OCI-LY1 (cell line): ENCODE data around the gene USP10.
A peak's percentile ranks its signal among the peaks of the same experiment; 100 is the strongest.

Experiments used
- H2AFZ ChIP-seq: fragments of 200-600 bp; sonication (generic), shearing (Covaris generic); 2 replicates; pipeline ENCODE4 v1.6.0; 2014; ENCODE audit warnings: antibody characterized with exemption, mild to moderate bottlenecking, low read length
- H3F3A ChIP-seq: fragments of 200-600 bp; sonication (generic), shearing (Covaris generic); 2 replicates; pipeline ENCODE4 v1.6.0; 2014; ENCODE audit warnings: mild to moderate bottlenecking, antibody characterized with exemption, low read length, moderate library complexity; ENCODE audit not compliant: insufficient read depth
- H3K27ac ChIP-seq: fragments of 200-600 bp; sonication (generic); 2 replicates; pipeline ENCODE4 v1.5.1; 2014; ENCODE audit warnings: low read length, mixed run types, mild to moderate bottlenecking, low read depth; ENCODE audit not compliant: poor library complexity, severe bottlenecking
- H3K27me3 ChIP-seq: fragments of 200-600 bp; sonication (generic); 2 replicates; pipeline ENCODE4 v1.6.0; 2014; ENCODE audit warnings: antibody characterized with exemption, mild to moderate bottlenecking, low read length, moderate library complexity; ENCODE audit not compliant: insufficient read depth
- H3K36me3 ChIP-seq: fragments of 200-600 bp; sonication (generic); 2 replicates; pipeline ENCODE4 v1.6.1; 2014; ENCODE audit warnings: mild to moderate bottlenecking, antibody characterized with exemption, low read length, moderate library complexity, mixed read lengths; ENCODE audit not compliant: insufficient read depth
- H3K4me1 ChIP-seq: fragments of 200-600 bp; sonication (generic); 2 replicates; pipeline ENCODE4 v1.5.1; 2014; ENCODE audit warnings: mild to moderate bottlenecking, low read length, moderate library complexity; ENCODE audit not compliant: insufficient read depth, severe bottlenecking
- H3K4me2 ChIP-seq: fragments of 200-600 bp; sonication (generic), shearing (Covaris generic); 2 replicates; pipeline ENCODE4 v1.6.1; 2014; ENCODE audit warnings: low read length
- H3K4me3 ChIP-seq: fragments of 200-600 bp; sonication (generic); 2 replicates; pipeline ENCODE4 v1.5.1; 2014; ENCODE audit warnings: low read length, low read depth, mild to moderate bottlenecking, mixed read lengths; ENCODE audit not compliant: poor library complexity, severe bottlenecking
- H3K79me2 ChIP-seq: fragments of 200-600 bp; shearing (Covaris generic); 2 replicates; pipeline ENCODE4 v1.6.1; 2016; ENCODE audit warnings: mixed run types, low read length, mixed read lengths; ENCODE audit not compliant: insufficient read depth
- H3K9ac ChIP-seq: fragments of 200-600 bp; sonication (generic), shearing (Covaris generic); 2 replicates; pipeline ENCODE4 v1.6.1; 2014; ENCODE audit warnings: mild to moderate bottlenecking, low read length, mixed read lengths
- H3K9me2 ChIP-seq: fragments of 200-600 bp; sonication (generic), shearing (Covaris generic); 2 replicates; pipeline ENCODE4 v1.6.1; 2014; ENCODE audit warnings: low read depth, mild to moderate bottlenecking, low read length, mixed read lengths
- H3K9me3 ChIP-seq: fragments of 200-600 bp; shearing (Covaris generic); 2 replicates; pipeline ENCODE4 v1.6.1; 2014; ENCODE audit warnings: low read length, mixed read lengths
- H4K20me1 ChIP-seq: fragments of 200-600 bp; sonication (generic), shearing (Covaris generic); 2 replicates; pipeline ENCODE4 v1.6.0; 2016; ENCODE audit warnings: mild to moderate bottlenecking, low read length; ENCODE audit not compliant: insufficient read depth
- CTCF ChIP-seq: fragments of 200-600 bp; sonication (generic), shearing (Covaris generic); IDR thresholded peaks from 2 replicates; pipeline ENCODE4 v1.5.1; 2017; ENCODE audit warnings: mild to moderate bottlenecking, antibody characterized with exemption, low read length, moderate library complexity, mixed read lengths
- EZH2 ChIP-seq: fragments of 200-600 bp; sonication (generic), shearing (Covaris generic); IDR thresholded peaks from 2 replicates; pipeline ENCODE4 v1.8.0; 2017; ENCODE audit warnings: borderline replicate concordance, mixed run types, mild to moderate bottlenecking, antibody characterized with exemption, low read length, moderate library complexity, mixed read lengths

Gene USP10

GRCh38 chr16:84735849-84736586 lies 36.2 kb downstream of the USP10 start:
- H3K36me3 ChIP-seq: peaks cover 72% of the 10 kb centered on the region

GRCh38 chr16:84737192-84738011 lies 37.6 kb downstream of the USP10 start:
- Histone ChIP-seq H2AFZ (no peak overlapping the region), H3K27ac (peak overlapping the region; percentile 75), H3K9ac (no peak overlapping the region), H3K9me3 (no peaks in the 10 kb centered on the region), H4K20me1 (no peaks in the 10 kb centered on the region), H3K4me1 (peaks cover 32% of the 10 kb centered on the region), H3K4me3 (no peak overlapping the region), H3F3A (0 out of 2 replicates have a peak, but pooled peaks cover 8% of the 10 kb centered on the region), H3K36me3 (peaks cover 78% of the 10 kb centered on the region), H3K27me3 (no peaks in the 10 kb centered on the region), H3K9me2 (no peaks in the 10 kb centered on the region), H3K4me2 (peak overlapping the region; percentile 18; the same call in 1 of the 2 replicates), H3K79me2 (peaks cover 53% of the 10 kb centered on the region)
- TF ChIP-seq EZH2: no peak
- no peak for TF ChIP-seq CTCF

More at GRCh38 chr16:84735849-84736586, 36.2 kb downstream of the USP10 start:
- no peak for TF ChIP-seq EZH2
- TF ChIP-seq CTCF: no peak
- no peaks in the 10 kb centered on the region for H3K9me2 ChIP-seq
- H3F3A ChIP-seq: 0 out of 2 replicates have a peak, but pooled peaks cover 8% of the 10 kb centered on the region
- H3K27me3 ChIP-seq: no peaks in the 10 kb centered on the region
- no peaks in the 10 kb centered on the region for H3K9me3 ChIP-seq
- H3K79me2 ChIP-seq: peaks cover 61% of the 10 kb centered on the region
- H3K4me3 ChIP-seq: no peak overlapping the region
- no peak overlapping the region for H3K9ac ChIP-seq
- H4K20me1 ChIP-seq: no peaks in the 10 kb centered on the region
- H3K27ac ChIP-seq: no peak overlapping the region
- H2AFZ ChIP-seq: no peak overlapping the region
- H3K4me2 ChIP-seq: no peak overlapping the region
- H3K4me1 ChIP-seq: peaks cover 42% of the 10 kb centered on the region

- Histone ChIP-seq H3K79me2 (peaks cover 51% of the 10 kb centered on the region), H3K9ac (no peak overlapping the region), H3K27me3 (no peaks in the 10 kb centered on the region), H3K27ac (peak overlapping the region; percentile 75), H3K9me2 (no peaks in the 10 kb centered on the region), H3K4me3 (no peak overlapping the region), H4K20me1 (no peaks in the 10 kb centered on the region), H3K36me3 (peaks cover 79% of the 10 kb centered on the region), H3K4me2 (peak overlapping the region; percentile 50), H2AFZ (no peak overlapping the region), H3K4me1 (peaks cover 24% of the 10 kb centered on the region), H3F3A (0 out of 2 replicates have a peak, but pooled peaks cover 8% of the 10 kb centered on the region), H3K9me3 (no peaks in the 10 kb centered on the region)
- TF ChIP-seq EZH2 (no peak), CTCF (peak; percentile 96)
Measured at GRCh38 chr16:84738255-84739038, 38.6 kb downstream of the USP10 start.
